GM12872 (cell line): ENCODE data around the gene MCFD2.

ENCODE experiments used
- TF ChIP-seq, protein P1 (sequence below): IDR thresholded peaks from 3 replicates; pipeline ENCODE4 v1.5.1; 2011; ENCODE audit warnings: low read depth, mild to moderate bottlenecking, low read length, moderate library complexity; ENCODE audit not compliant: insufficient read depth

MCFD2 gene

DNA sequence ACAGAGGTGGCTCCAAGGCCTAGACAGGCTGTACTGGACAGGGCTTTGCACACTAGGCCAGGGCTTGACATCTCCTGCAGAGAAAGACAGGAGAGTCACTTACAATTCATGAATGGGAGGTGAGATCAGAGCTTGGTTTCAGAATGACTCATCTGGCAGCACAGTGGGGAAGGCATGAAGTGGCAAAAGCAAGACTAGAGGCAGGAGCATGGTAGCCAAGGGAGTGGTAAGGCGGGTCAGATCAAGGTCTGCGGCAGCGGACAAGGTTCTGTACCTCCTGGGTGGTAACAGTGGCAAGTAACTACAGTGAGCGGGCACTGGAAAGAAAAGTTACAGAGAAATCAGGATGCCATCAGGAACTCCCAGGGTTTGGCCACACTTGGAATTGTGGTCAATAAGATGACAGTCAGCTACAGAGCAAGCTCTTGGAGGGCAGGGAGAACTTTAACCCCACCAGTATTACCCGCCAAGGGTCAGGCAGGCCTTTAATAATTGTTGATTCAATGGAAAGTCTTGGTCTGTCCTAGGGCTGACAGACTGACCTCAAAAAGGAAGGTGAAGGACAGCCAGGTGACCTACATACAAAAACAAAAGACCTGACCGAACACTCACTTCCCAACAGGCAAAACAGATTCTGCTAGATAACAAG is 5.7 kb downstream of the MCFD2 start:
- TF ChIP-seq, protein P1, sequence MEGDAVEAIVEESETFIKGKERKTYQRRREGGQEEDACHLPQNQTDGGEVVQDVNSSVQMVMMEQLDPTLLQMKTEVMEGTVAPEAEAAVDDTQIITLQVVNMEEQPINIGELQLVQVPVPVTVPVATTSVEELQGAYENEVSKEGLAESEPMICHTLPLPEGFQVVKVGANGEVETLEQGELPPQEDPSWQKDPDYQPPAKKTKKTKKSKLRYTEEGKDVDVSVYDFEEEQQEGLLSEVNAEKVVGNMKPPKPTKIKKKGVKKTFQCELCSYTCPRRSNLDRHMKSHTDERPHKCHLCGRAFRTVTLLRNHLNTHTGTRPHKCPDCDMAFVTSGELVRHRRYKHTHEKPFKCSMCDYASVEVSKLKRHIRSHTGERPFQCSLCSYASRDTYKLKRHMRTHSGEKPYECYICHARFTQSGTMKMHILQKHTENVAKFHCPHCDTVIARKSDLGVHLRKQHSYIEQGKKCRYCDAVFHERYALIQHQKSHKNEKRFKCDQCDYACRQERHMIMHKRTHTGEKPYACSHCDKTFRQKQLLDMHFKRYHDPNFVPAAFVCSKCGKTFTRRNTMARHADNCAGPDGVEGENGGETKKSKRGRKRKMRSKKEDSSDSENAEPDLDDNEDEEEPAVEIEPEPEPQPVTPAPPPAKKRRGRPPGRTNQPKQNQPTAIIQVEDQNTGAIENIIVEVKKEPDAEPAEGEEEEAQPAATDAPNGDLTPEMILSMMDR = no peak

DNA sequence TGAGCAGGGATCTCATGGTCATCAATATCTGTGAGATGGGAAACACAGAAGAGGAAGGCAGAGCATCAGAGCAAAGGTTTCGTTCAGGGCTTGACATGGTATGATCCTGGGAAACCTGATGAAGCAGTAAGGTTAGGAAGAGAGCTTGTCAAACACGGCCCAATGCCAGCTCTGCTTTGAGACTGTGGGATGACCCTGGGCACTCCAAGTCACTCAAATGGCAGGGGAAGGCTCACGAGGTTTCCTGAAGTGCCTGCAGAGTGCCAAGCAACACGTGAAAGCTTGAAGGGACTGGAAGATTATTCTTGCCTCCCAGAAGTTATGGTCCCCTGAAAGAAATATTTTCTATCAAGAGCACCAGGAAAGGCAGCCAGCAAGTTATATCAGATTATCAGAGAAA is 6.5 kb downstream of the MCFD2 start:
- TF ChIP-seq, protein P1 = no peak

- TF ChIP-seq, protein P1 = no peak
Measured at GRCh38 chr2:46902465-46902864, 13.1 kb downstream of the MCFD2 start.

- TF ChIP-seq, protein P1 = no peak
Measured at GRCh38 chr2:46901611-46902010, 14.0 kb downstream of the MCFD2 start.

DNA sequence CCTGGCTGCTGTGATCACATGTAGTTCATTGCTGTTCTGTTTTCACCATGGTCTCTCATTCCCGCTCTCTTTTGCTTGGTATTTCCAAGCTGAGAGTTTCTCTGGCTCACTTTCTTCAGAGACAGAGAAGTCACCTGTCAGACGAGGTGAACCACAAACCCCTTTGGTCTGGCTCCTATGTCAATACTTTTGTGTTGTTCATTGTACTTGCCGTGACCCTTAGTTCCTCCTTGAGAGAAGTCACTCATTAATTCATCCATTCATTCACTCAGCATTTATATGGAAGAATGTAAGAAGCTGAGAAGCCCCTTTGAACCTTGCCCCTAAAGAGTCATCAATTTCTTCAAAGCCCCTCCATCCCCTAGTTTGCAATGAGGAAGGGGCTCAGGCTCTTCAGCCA is 15.2 kb downstream of the MCFD2 start:
- TF ChIP-seq, protein P1 = no peak

- TF ChIP-seq, protein P1 = no peak
Measured at GRCh38 chr2:46899053-46899452, 16.6 kb downstream of the MCFD2 start.

GRCh38 chr2:46898024-46898423 is 17.6 kb downstream of the MCFD2 start:
- TF ChIP-seq, protein P1 = no peak
